Caco-2 (cell line): Measurements from ENCODE around the gene GPER1. TPM values are rescaled to one million over a fixed set of nuclear protein-coding genes. Genes with fewer than 3 reads are reported as not detected.

Experiments used
- BruUV-seq: library from RNA; stranded (reverse); fragments of 400-500 nt; replicated peaks from 2 replicates; lab custom pipeline; 2021; lab: Mats Ljungman, UMichigan
- CTCF ChIA-PET: fragments of 300-600 bp; sonication (Branson Sonifier 250); formaldehyde crosslinking; loops from one replicate; lab custom pipeline; 2022; ENCODE audit warnings: antibody characterized with exemption; lab: Charles Lee
- POLR2A ChIA-PET: fragments of 300-600 bp; sonication (Branson Sonifier 250); formaldehyde crosslinking; loops from one replicate; lab custom pipeline; 2022; ENCODE audit warnings: antibody characterized with exemption; lab: Charles Lee
- DNase-seq, 2 experiments: peaks; one replicate each; pipeline versions ENCODE4 v3.0.0 to v3.0.0-alpha.2; 2020 to 2022
- H3K27me3 ChIP-seq: replicated peaks from 2 replicates; pipeline ENCODE4 v1.6.0; 2011; ENCODE audit warnings: low read length; ENCODE audit not compliant: control insufficient read depth, insufficient read depth
- H3K36me3 ChIP-seq: 2 replicates; pipeline ENCODE4 v1.5.1; 2011; ENCODE audit warnings: low read length; ENCODE audit not compliant: control insufficient read depth, insufficient read depth
- H3K4me1 ChIP-seq: fragments of 250-450 bp; sonication (Bioruptor Pico); 2 replicates; pipeline ENCODE4 v1.5.1; 2020; ENCODE audit warnings: mild to moderate bottlenecking
- H3K4me3 ChIP-seq: 2 replicates; pipeline ENCODE4 v1.5.1; 2011; ENCODE audit warnings: low read depth, mild to moderate bottlenecking, control low read depth, low read length
- H3K9me3 ChIP-seq: fragments of 250-450 bp; sonication (Bioruptor Pico); 2 replicates; pipeline ENCODE4 v1.5.1; 2020; ENCODE audit warnings: mild to moderate bottlenecking, moderate library complexity
- H3K27ac Mint-ChIP-seq: one replicate; pipeline ENCODE4 v1.8.0; 2022; ENCODE audit warnings: mixed read lengths; ENCODE audit not compliant: unreplicated experiment
- H3K27me3 Mint-ChIP-seq: one replicate; pipeline ENCODE4 v1.8.0; 2022; ENCODE audit warnings: mixed read lengths; ENCODE audit not compliant: insufficient read depth, unreplicated experiment
- H3K36me3 Mint-ChIP-seq: one replicate; pipeline ENCODE4 v1.8.0; 2022; ENCODE audit warnings: mild to moderate bottlenecking, mixed read lengths; ENCODE audit not compliant: insufficient read depth, unreplicated experiment
- H3K4me1 Mint-ChIP-seq: one replicate; pipeline ENCODE4 v1.8.0; 2022; ENCODE audit warnings: low read depth, mixed read lengths; ENCODE audit not compliant: unreplicated experiment
- H3K4me3 Mint-ChIP-seq: one replicate; pipeline ENCODE4 v1.8.0; 2022; ENCODE audit warnings: mild to moderate bottlenecking, moderate library complexity, mixed read lengths; ENCODE audit not compliant: unreplicated experiment
- H3K9me3 Mint-ChIP-seq: one replicate; pipeline ENCODE4 v1.8.0; 2022; ENCODE audit warnings: mixed read lengths; ENCODE audit not compliant: unreplicated experiment
- CTCF ChIP-seq, 2 experiments: fragments of 200-600 bp in 1 of 2; IDR thresholded peaks; 1 replicate in 1 of 2; 2 replicates in 1 of 2; pipeline versions ENCODE4 v1.5.1 to v1.8.0; 2011 to 2022; ENCODE audit warnings: antibody characterized with exemption in 1 of 2, control low read depth in 1 of 2, inconsistent platforms in 1 of 2, low read depth in 1 of 2, low read length in 1 of 2, mild to moderate bottlenecking in 1 of 2, moderate library complexity in 1 of 2; ENCODE audit not compliant: insufficient read depth in 1 of 2, severe bottlenecking in 1 of 2, unreplicated experiment in 1 of 2
- intact Hi-C: fragments of 100-400 bp; cut with micrococcal nuclease; formaldehyde crosslinking; loops from one replicate; pipeline ENCODE4 v1.10.0; 2022; ENCODE audit not compliant: unreplicated experiment
- total RNA-seq: library from RNA; stranded (reverse); gene quantifications from 2 replicates; pipeline ENCODE4 v1.2.3, GENCODE V29; 2022

GPER1 gene
- total RNA-seq, 1 experiment from 2014 or later, result 0.25 TPM

- Histone ChIP-seq H3K9me3 (no peaks in the 10 kb centered on the region), H3K36me3 (no peaks in the 10 kb centered on the region), H3K4me3 (no peak overlapping the region), H3K4me1 (no peaks in the 10 kb centered on the region), H3K27me3 (no peaks in the 10 kb centered on the region)
- DNase-seq, result no peak
- no peaks in the 10 kb centered on the region for H3K27me3 Mint-ChIP-seq
- TF ChIP-seq CTCF (IDR thresholded peaks at IDR 0.05; ENCODE audit: insufficient read depth in 1 of 2, low read depth in 1 of 2, low read length in 1 of 2, severe bottlenecking in 1 of 2, unreplicated experiment in 1 of 2), result no peak
- H3K4me3 Mint-ChIP-seq, result no peak overlapping the region
- H3K9me3 Mint-ChIP-seq, result no peaks in the 10 kb centered on the region
- CTCF ChIA-PET, result no interaction called here
- H3K4me1 Mint-ChIP-seq, result no peaks in the 10 kb centered on the region
- no TSS peak for BruUV-seq
- POLR2A ChIA-PET, result no interaction called here
- H3K27ac Mint-ChIP-seq, result no peak overlapping the region
- H3K36me3 Mint-ChIP-seq, result peaks cover 11% of the 10 kb centered on the region
- intact Hi-C loops, result no loop called here
Measured at GRCh38 chr7:1119201-1119600, 31.3 kb downstream of the GPER1 start.

GRCh38 chr7:1120791-1121190, 32.9 kb downstream of the GPER1 start:
- Histone ChIP-seq H3K4me3 (no peak overlapping the region), H3K27me3 (no peaks in the 10 kb centered on the region), H3K9me3 (no peaks in the 10 kb centered on the region), H3K36me3 (no peaks in the 10 kb centered on the region), H3K4me1 (no peaks in the 10 kb centered on the region)
- Mint-ChIP-seq H3K4me3 (no peak overlapping the region), H3K27ac (no peak overlapping the region), H3K36me3 (peaks cover 8% of the 10 kb centered on the region), H3K27me3 (no peaks in the 10 kb centered on the region), H3K4me1 (no peaks in the 10 kb centered on the region), H3K9me3 (no peaks in the 10 kb centered on the region)
- CTCF ChIA-PET, result no interaction called here
- intact Hi-C loops, result no loop called here
- no TSS peak for BruUV-seq
- peak in 1 of 2 experiments; percentile 3 for DNase-seq
- no peak for TF ChIP-seq CTCF (IDR thresholded peaks at IDR 0.05; ENCODE audit: insufficient read depth in 1 of 2, low read depth in 1 of 2, low read length in 1 of 2, severe bottlenecking in 1 of 2, unreplicated experiment in 1 of 2)
- POLR2A ChIA-PET, result no interaction called here

- intact Hi-C loops, result no loop called here
- CTCF ChIA-PET, result no interaction called here
- Histone ChIP-seq H3K4me1 (no peaks in the 10 kb centered on the region), H3K4me3 (no peak overlapping the region), H3K36me3 (no peaks in the 10 kb centered on the region), H3K27me3 (no peaks in the 10 kb centered on the region), H3K9me3 (no peaks in the 10 kb centered on the region)
- H3K4me3 Mint-ChIP-seq, result no peak overlapping the region
- POLR2A ChIA-PET, result no interaction called here
- peak in 1 of 2 experiments; percentile 25 for DNase-seq
- BruUV-seq, result no TSS peak
- H3K36me3 Mint-ChIP-seq, result peaks cover 7% of the 10 kb centered on the region
- no peak overlapping the region for H3K27ac Mint-ChIP-seq
- no peaks in the 10 kb centered on the region for H3K9me3 Mint-ChIP-seq
- no peaks in the 10 kb centered on the region for H3K27me3 Mint-ChIP-seq
- TF ChIP-seq CTCF (IDR thresholded peaks at IDR 0.05; ENCODE audit: insufficient read depth in 1 of 2, low read depth in 1 of 2, low read length in 1 of 2, severe bottlenecking in 1 of 2, unreplicated experiment in 1 of 2), result no peak
- no peaks in the 10 kb centered on the region for H3K4me1 Mint-ChIP-seq
Measured at GRCh38 chr7:1121476-1121875, 33.6 kb downstream of the GPER1 start.
